ENCODE measurements around the gene RGMA. TPM values are rescaled to one million over a fixed set of nuclear protein-coding genes. Genes with fewer than 3 reads are reported as not detected.

RGMA gene
- total RNA-seq, 4 donors from 2014 or later: 5.6 to 12.8 (median 8.5) TPM

- ATAC-seq (ENCODE audit: low FRiP score): no peak
- no peak for TF ChIP-seq CTCF (IDR thresholded peaks at IDR 0.05)
- DNase-seq (ENCODE audit: low spot score): no peak
These were observed 38.3 kb upstream of the RGMA start for GRCh38 chr15:93127286-93127685.

GRCh38 chr15:93126599-93126998, 37.6 kb upstream of the RGMA start:
- TF ChIP-seq CTCF (IDR thresholded peaks at IDR 0.05): no peak
- ATAC-seq (ENCODE audit: low FRiP score) (no peak), DNase-seq (ENCODE audit: low spot score) (no peak)

GRCh38 chr15:93126148-93126547, 37.1 kb upstream of the RGMA start:
- no peak for ATAC-seq (ENCODE audit: low FRiP score)
- no peak for TF ChIP-seq CTCF (IDR thresholded peaks at IDR 0.05)
- DNase-seq (ENCODE audit: low spot score): no peak

DNA sequence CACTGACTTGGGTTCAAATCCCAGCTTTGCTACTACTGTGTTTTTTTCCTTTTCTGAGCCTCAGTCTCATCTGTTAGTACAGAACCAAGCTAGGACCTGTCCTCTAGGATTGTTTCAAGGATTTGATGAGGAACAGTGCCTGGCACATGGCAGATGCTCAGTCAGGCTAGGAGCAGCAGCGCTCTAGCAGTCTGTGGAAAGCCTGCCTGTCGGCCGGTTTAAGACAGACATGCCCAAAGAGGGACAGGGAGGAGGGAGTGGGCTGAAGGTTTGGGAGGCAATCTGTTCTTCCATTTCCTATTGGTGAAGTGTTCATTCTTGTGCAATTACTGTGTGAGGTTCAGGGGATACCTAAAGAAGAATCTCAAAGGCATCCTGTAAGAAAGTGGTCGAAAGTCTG, 35.1 kb upstream of the RGMA start:
- no peak for TF ChIP-seq CTCF (IDR thresholded peaks at IDR 0.05)
- ATAC-seq (ENCODE audit: low FRiP score) (no peak), DNase-seq (ENCODE audit: low spot score) (no peak)

DNA sequence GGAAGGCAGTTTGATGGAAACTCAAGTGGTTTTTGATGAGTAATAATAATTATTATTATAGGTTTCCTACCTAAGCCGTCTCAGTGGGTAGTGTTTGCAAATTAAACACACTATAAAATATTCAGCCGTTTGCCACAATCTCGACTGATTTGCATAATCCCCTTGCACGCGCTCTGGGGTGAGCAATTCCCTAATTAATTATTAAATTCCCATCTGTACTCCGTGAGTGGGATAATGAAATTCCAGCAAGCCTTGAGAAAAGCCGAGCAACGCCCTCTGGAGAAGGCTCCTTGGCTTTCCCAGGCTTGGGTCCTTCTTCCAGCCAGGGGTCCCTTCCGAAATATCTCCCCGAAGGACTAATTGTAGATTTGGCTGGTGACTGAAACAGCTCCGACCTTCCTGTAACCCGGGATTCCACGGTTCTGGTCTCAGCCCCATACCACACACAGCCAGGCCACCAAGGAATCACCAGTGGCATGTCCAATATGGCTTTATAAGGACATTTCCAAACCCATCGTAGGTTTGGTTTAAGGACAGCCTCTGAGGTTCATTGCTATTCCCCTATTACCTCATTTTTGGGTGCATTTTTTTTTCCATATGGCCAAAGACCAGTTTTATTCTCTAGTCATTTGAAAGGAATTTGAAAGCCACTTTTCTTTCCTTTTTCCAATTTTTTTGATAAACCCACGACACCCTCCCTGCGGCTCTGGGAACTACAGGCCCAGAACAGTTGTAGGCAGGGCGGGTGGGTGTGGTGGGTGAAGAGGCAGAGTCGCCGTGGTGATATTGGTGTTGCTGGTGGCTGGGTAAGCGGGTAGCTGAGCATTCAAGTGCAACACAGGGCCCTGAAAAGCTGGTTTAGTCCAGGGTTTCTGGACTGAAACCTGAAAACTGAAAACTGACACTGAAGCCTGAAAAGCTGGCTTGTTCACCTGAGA, 33.2 kb upstream of the RGMA start:
- DNase-seq (ENCODE audit: low spot score) (no peak), ATAC-seq (ENCODE audit: low FRiP score) (no peak)
- TF ChIP-seq CTCF (IDR thresholded peaks at IDR 0.05): no peak

DNA sequence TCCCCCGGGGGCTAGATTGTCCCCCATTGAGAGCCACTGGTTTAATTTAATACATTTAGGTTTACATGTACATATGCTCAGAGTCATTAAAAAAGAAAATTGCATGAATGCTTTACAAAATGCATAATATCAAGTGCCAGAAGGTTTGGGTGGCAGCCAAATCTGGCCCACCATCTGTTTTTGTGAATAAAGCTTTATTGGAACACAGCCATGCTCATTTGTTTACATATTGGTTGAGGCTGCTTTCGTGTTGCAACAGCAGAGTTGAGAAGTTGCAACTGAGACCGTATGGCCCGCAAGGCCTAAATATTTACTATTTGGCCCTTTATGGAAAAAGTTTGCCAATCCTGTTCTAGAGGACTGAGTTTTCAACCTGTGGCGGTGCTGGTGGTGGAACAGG, 32.1 kb upstream of the RGMA start:
- no peak for TF ChIP-seq CTCF (IDR thresholded peaks at IDR 0.05)
- ATAC-seq (ENCODE audit: low FRiP score): no peak
- DNase-seq (ENCODE audit: low spot score): no peak

DNA sequence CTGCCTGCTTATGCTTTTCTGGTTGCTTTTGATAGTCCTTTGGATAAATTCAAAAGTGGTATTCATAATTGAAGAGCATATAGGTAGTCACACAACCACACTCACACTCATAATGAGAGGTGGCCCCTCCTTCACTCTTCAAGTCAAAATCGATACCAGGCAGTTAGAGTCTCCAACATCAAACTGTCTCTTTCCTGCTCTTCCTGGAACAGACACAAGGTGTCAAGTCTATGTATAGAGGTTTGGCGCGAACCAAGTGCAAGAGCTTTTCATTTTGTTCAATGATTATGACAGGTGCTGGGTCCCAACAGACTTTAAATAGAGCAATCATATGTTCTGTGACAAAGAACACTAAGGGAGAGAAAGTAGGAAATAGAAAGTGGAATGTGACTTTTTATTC, 29.9 kb upstream of the RGMA start:
- DNase-seq (ENCODE audit: low spot score): no peak
- TF ChIP-seq CTCF (IDR thresholded peaks at IDR 0.05): no peak
- no peak for ATAC-seq (ENCODE audit: low FRiP score)
